Astrocyte (in vitro differentiated cells and primary cell): ENCODE results near the gene CHKA. TPM values are rescaled to one million over a fixed set of nuclear protein-coding genes. Genes with fewer than 3 reads are reported as not detected.

Experiments
- DNase-seq: peaks from one replicate; pipeline ENCODE4 v3.0.0-alpha.2; 2010; ENCODE audit warnings: low read depth
- FAIRE-seq: peaks from 2 replicates; lab custom pipeline; 2011; peaks lifted over from hg19 to GRCh38; lab: Jason Lieb, UNC
- H2AFZ ChIP-seq: 2 replicates; pipeline ENCODE4 v1.6.0; 2012; ENCODE audit warnings: low read depth, low read length, inconsistent platforms
- H3K27ac ChIP-seq: 2 replicates; pipeline ENCODE4 v1.5.1; 2011; ENCODE audit warnings: low read depth, low read length, inconsistent platforms
- H3K27me3 ChIP-seq: 2 replicates; pipeline ENCODE4 v1.6.0; 2011; ENCODE audit warnings: low read length, inconsistent platforms; ENCODE audit not compliant: insufficient read depth
- H3K36me3 ChIP-seq: 2 replicates; pipeline ENCODE4 v1.5.1; 2011; ENCODE audit warnings: low read length, inconsistent platforms; ENCODE audit not compliant: insufficient read depth
- H3K4me1 ChIP-seq: 2 replicates; pipeline ENCODE4 v1.5.1; 2011; ENCODE audit warnings: low read length, inconsistent platforms; ENCODE audit not compliant: insufficient read depth
- H3K4me2 ChIP-seq: 2 replicates; pipeline ENCODE4 v1.6.0; 2012; ENCODE audit warnings: low read length, inconsistent platforms
- H3K4me3 ChIP-seq: 2 replicates; pipeline ENCODE4 v1.5.1; 2011; ENCODE audit warnings: low read depth, mild to moderate bottlenecking, low read length, inconsistent platforms; ENCODE audit not compliant: insufficient read depth
- H3K79me2 ChIP-seq: 2 replicates; pipeline ENCODE4 v1.6.0; 2012; ENCODE audit warnings: mild to moderate bottlenecking, low read length, inconsistent platforms; ENCODE audit not compliant: insufficient read depth
- H3K9ac ChIP-seq: 2 replicates; pipeline ENCODE4 v1.6.0; 2012; ENCODE audit warnings: mild to moderate bottlenecking, low read length, inconsistent platforms
- H3K9me3 ChIP-seq: 2 replicates; pipeline ENCODE4 v1.5.1; 2012; ENCODE audit warnings: low read depth, mild to moderate bottlenecking, low read length, inconsistent platforms; ENCODE audit not compliant: insufficient read depth
- H4K20me1 ChIP-seq: 2 replicates; pipeline ENCODE4 v1.6.0; 2012; ENCODE audit warnings: low read length, inconsistent platforms; ENCODE audit not compliant: insufficient read depth
- H3K27ac Mint-ChIP-seq: one replicate; pipeline ENCODE4 v1.8.0; 2021; ENCODE audit warnings: mild to moderate bottlenecking, mixed read lengths; ENCODE audit not compliant: unreplicated experiment
- H3K27me3 Mint-ChIP-seq: one replicate; pipeline ENCODE4 v1.8.0; 2021; ENCODE audit warnings: low read depth, mixed read lengths; ENCODE audit not compliant: unreplicated experiment
- H3K36me3 Mint-ChIP-seq: one replicate; pipeline ENCODE4 v1.8.0; 2021; ENCODE audit warnings: low read depth, mixed read lengths; ENCODE audit not compliant: unreplicated experiment
- H3K4me1 Mint-ChIP-seq: one replicate; pipeline ENCODE4 v1.8.0; 2021; ENCODE audit warnings: low read depth, mixed read lengths; ENCODE audit not compliant: unreplicated experiment
- H3K4me3 Mint-ChIP-seq: one replicate; pipeline ENCODE4 v1.8.0; 2021; ENCODE audit warnings: mild to moderate bottlenecking, moderate library complexity, mixed read lengths; ENCODE audit not compliant: unreplicated experiment
- H3K9me3 Mint-ChIP-seq: one replicate; pipeline ENCODE4 v1.8.0; 2021; ENCODE audit warnings: mild to moderate bottlenecking, mixed read lengths; ENCODE audit not compliant: unreplicated experiment
- EZH2 ChIP-seq: IDR thresholded peaks from 2 replicates; pipeline ENCODE4 v1.6.1; 2012; ENCODE audit warnings: mild to moderate bottlenecking, low read length, inconsistent platforms; ENCODE audit not compliant: insufficient read depth
- total RNA-seq: library from RNA; stranded (reverse); gene quantifications from 2 replicates; pipeline ENCODE4 v1.2.1, GENCODE V29; 2021
- TF ChIP-seq, protein P1 (sequence below): IDR thresholded peaks from 2 replicates; pipeline ENCODE4 v1.5.1; 2011; ENCODE audit warnings: low read depth, mild to moderate bottlenecking, inconsistent platforms, low read length, moderate library complexity; ENCODE audit not compliant: insufficient read depth

Gene CHKA
- total RNA-seq, 1 donor from 2014 or later, result 37.7 TPM

GRCh38 chr11:68052137-68052873, 68.9 kb downstream of the CHKA start:
- Histone ChIP-seq H3K36me3 (no peaks in the 10 kb centered on the region), H3K27ac (no peak overlapping the region), H3K4me2 (no peak overlapping the region), H2AFZ (no peak overlapping the region), H3K9me3 (no peaks in the 10 kb centered on the region), H3K4me3 (no peak overlapping the region), H4K20me1 (peaks cover 29% of the 10 kb centered on the region), H3K79me2 (no peaks in the 10 kb centered on the region), H3K9ac (no peak overlapping the region), H3K4me1 (peaks cover 7% of the 10 kb centered on the region), H3K27me3 (no peaks in the 10 kb centered on the region)
- Mint-ChIP-seq H3K9me3 (no peaks in the 10 kb centered on the region), H3K4me1 (peaks cover 8% of the 10 kb centered on the region), H3K27me3 (no peaks in the 10 kb centered on the region), H3K4me3 (no peak overlapping the region), H3K36me3 (peaks cover 17% of the 10 kb centered on the region), H3K27ac (no peak overlapping the region)
- TF ChIP-seq, protein P1, sequence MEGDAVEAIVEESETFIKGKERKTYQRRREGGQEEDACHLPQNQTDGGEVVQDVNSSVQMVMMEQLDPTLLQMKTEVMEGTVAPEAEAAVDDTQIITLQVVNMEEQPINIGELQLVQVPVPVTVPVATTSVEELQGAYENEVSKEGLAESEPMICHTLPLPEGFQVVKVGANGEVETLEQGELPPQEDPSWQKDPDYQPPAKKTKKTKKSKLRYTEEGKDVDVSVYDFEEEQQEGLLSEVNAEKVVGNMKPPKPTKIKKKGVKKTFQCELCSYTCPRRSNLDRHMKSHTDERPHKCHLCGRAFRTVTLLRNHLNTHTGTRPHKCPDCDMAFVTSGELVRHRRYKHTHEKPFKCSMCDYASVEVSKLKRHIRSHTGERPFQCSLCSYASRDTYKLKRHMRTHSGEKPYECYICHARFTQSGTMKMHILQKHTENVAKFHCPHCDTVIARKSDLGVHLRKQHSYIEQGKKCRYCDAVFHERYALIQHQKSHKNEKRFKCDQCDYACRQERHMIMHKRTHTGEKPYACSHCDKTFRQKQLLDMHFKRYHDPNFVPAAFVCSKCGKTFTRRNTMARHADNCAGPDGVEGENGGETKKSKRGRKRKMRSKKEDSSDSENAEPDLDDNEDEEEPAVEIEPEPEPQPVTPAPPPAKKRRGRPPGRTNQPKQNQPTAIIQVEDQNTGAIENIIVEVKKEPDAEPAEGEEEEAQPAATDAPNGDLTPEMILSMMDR, result no peak
- no peak for TF ChIP-seq EZH2
- no peak for FAIRE-seq
- DNase-seq, result no peak

GRCh38 chr11:68051191-68052136, 69.7 kb downstream of the CHKA start:
- H3K27me3 Mint-ChIP-seq, result no peaks in the 10 kb centered on the region
- Histone ChIP-seq H3K79me2 (no peaks in the 10 kb centered on the region), H3K4me1 (peaks cover 7% of the 10 kb centered on the region), H4K20me1 (peaks cover 29% of the 10 kb centered on the region), H3K4me3 (no peak overlapping the region), H3K27me3 (no peaks in the 10 kb centered on the region), H3K4me2 (no peak overlapping the region), H2AFZ (no peak overlapping the region), H3K36me3 (no peaks in the 10 kb centered on the region), H3K27ac (no peak overlapping the region), H3K9ac (no peak overlapping the region), H3K9me3 (no peaks in the 10 kb centered on the region)
- no peak for DNase-seq
- no peak for TF ChIP-seq EZH2
- TF ChIP-seq, protein P1, result no peak
- no peaks in the 10 kb centered on the region for H3K9me3 Mint-ChIP-seq
- no peak for FAIRE-seq
- peaks cover 8% of the 10 kb centered on the region for H3K4me1 Mint-ChIP-seq
- H3K36me3 Mint-ChIP-seq, result peaks cover 15% of the 10 kb centered on the region
- H3K27ac Mint-ChIP-seq, result no peak overlapping the region
- H3K4me3 Mint-ChIP-seq, result no peak overlapping the region
